ENCODE data around the gene TRIM14. TPM values are rescaled to one million over a fixed set of nuclear protein-coding genes. Genes with fewer than 3 reads are reported as not detected.

The TRIM14 gene
- total and polyA plus RNA-seq, 10 of the 15 experiments (the other 5 are each of a cell fraction or from before 2014, with no cell fraction given) = 8.6 to 53.3 (median 35.7) TPM

- TF ChIP-seq ZZZ3 (IDR thresholded peaks at IDR 0.05; ENCODE audit: control insufficient read depth, insufficient read length, low read depth) (no peak), IKZF2 (IDR thresholded peaks at IDR 0.05) (no peak), NFXL1 (IDR thresholded peaks at IDR 0.05; ENCODE audit: borderline replicate concordance) (no peak), CBX3 (IDR thresholded peaks at IDR 0.05; ENCODE audit: borderline replicate concordance, low read depth) (no peak), RELA (IDR thresholded peaks at IDR 0.05; ENCODE audit: borderline replicate concordance, partially characterized antibody) (no peak), BACH1 (IDR thresholded peaks at IDR 0.05; ENCODE audit: borderline replicate concordance) (no peak), GABPA (IDR thresholded peaks at IDR 0.05; ENCODE audit: low read depth) (no peak)
Measured at GRCh38 chr9:98050351-98050750, 68.7 kb downstream of the TRIM14 start (continued).

GRCh38 chr9:98049288-98050072 is 69.5 kb downstream of the TRIM14 start:
- POLR2A ChIA-PET = interaction anchor here (1.5 kb wide), 1 partner anchor 9 kb away, joined by 4 read pairs; no protein-coding TSS in a partner anchor
- no peak for FAIRE-seq
- intact Hi-C loops (cut with micrococcal nuclease; ENCODE audit: unreplicated experiment) = no loop called here
- RAD21 ChIA-PET (ENCODE audit: unreplicated experiment) = no interaction called here
- H4K20me1 ChIP-seq (ENCODE audit: control insufficient read depth, insufficient read depth) = no peaks in the 10 kb centered on the region
- H3K36me3 ChIP-seq (ENCODE audit: control insufficient read depth in 2 of 2, insufficient read depth in 2 of 2, low read length in 1 of 2) = no peaks in the 10 kb centered on the region; a peak in 1 of 4 replicates
- H3K4me3 ChIP-seq = no peak overlapping the region
- no peak for DNase-seq (ENCODE audit: low read depth, low spot score)
- no peak overlapping the region for H3K9ac ChIP-seq (ENCODE audit: control insufficient read depth, insufficient read depth, low read length)
- H3K27ac ChIP-seq (ENCODE audit: control insufficient read depth, insufficient read depth) = no peak overlapping the region
- CTCF ChIA-PET = interaction anchor here (0.9 to 1.5 kb wide), 2 partner anchors 10 to 15 kb away, joined by 3 to 4 read pairs; no protein-coding TSS in a partner anchor
- TF ChIP-seq POLR2AphosphoS2 (IDR thresholded peaks at IDR 0.05; ENCODE audit: low read depth, low read length) = no peak
- TF ChIP-seq, protein P1, sequence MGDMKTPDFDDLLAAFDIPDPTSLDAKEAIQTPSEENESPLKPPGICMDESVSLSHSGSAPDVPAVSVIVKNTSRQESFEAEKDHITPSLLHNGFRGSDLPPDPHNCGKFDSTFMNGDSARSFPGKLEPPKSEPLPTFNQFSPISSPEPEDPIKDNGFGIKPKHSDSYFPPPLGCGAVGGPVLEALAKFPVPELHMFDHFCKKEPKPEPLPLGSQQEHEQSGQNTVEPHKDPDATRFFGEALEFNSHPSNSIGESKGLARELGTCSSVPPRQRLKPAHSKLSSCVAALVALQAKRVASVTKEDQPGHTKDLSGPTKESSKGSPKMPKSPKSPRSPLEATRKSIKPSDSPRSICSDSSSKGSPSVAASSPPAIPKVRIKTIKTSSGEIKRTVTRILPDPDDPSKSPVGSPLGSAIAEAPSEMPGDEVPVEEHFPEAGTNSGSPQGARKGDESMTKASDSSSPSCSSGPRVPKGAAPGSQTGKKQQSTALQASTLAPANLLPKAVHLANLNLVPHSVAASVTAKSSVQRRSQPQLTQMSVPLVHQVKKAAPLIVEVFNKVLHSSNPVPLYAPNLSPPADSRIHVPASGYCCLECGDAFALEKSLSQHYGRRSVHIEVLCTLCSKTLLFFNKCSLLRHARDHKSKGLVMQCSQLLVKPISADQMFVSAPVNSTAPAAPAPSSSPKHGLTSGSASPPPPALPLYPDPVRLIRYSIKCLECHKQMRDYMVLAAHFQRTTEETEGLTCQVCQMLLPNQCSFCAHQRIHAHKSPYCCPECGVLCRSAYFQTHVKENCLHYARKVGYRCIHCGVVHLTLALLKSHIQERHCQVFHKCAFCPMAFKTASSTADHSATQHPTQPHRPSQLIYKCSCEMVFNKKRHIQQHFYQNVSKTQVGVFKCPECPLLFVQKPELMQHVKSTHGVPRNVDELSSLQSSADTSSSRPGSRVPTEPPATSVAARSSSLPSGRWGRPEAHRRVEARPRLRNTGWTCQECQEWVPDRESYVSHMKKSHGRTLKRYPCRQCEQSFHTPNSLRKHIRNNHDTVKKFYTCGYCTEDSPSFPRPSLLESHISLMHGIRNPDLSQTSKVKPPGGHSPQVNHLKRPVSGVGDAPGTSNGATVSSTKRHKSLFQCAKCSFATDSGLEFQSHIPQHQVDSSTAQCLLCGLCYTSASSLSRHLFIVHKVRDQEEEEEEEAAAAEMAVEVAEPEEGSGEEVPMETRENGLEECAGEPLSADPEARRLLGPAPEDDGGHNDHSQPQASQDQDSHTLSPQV (IDR thresholded peaks at IDR 0.05) = peak; percentile 63; the same call in 1 of the 2 replicates
- H3K27me3 ChIP-seq (replicated peaks in 1 of 2; ENCODE audit: control insufficient read depth in 2 of 2, insufficient read depth in 2 of 2, low read length in 1 of 2) = no peaks in the 10 kb centered on the region
- in situ Hi-C loops (cut with MboI) = loop anchor here (25.0 kb wide), 1 partner anchor 738 kb away; the partner anchor contains the start of gene ANKS6
- H3K79me2 ChIP-seq (ENCODE audit: control insufficient read depth, insufficient read depth, low read length) = peaks cover 49% of the 10 kb centered on the region
- BruUV-seq (replicated peaks) = no TSS peak
- ATAC-seq = no peak
- H3K9me3 ChIP-seq (replicated peaks; ENCODE audit: control insufficient read depth, insufficient read depth, low read length) = peaks cover 5% of the 10 kb centered on the region; the same call in 2 of the 3 replicates
- no peak overlapping the region for H2AFZ ChIP-seq (ENCODE audit: control insufficient read depth, low read depth, low read length)
- 5% methylated on average over 1 of the region's 1 CpG for WGBS (ENCODE audit: insufficient coverage, insufficient replicate concordance, low lambda C conversion rate, missing lambda C conversion rate)
- H3K4me1 ChIP-seq (ENCODE audit: control insufficient read depth, insufficient read depth, low read length) = peaks cover 9% of the 10 kb centered on the region; the same call in 1 of the 2 replicates
- H3K4me2 ChIP-seq (ENCODE audit: control insufficient read depth, insufficient read depth) = peak overlapping the region; percentile 38; the same call in 1 of the 2 replicates
- SMC1A ChIA-PET (ENCODE audit: uncharacterized antibody, unreplicated experiment) = interaction anchor here (3.9 kb wide), 1 partner anchor 8 kb away, joined by 27 read pairs; the partner anchor contains the start of gene NANS
